NCI-H69 (cell line): ENCODE data around the gene SIGLEC1.

ENCODE experiments used
- DNase-seq: peaks from one replicate; lab custom pipeline; 2025; lab: John Stamatoyannopoulos, UW

The SIGLEC1 gene

GRCh38 chr20:3712279-3712873 lies at the start of gene SIGLEC1:
SIGLEC1 (minus strand) TSS chr20:3712600; CDS start chr20:3707128, 5,472 bp downstream.
- DNase-seq: no peak

GRCh38 chr20:3760655-3761348 lies 48.4 kb upstream of the SIGLEC1 start:
- peak; percentile 86 for DNase-seq

GRCh38 chr20:3759884-3760283 lies 47.5 kb upstream of the SIGLEC1 start:
- DNase-seq: no peak

- DNase-seq: no peak
Observed at GRCh38 chr20:3759316-3759823, 47.0 kb upstream of the SIGLEC1 start.

- DNase-seq: no peak
Observed at GRCh38 chr20:3758566-3758965, 46.2 kb upstream of the SIGLEC1 start.

GRCh38 chr20:3757268-3757667 lies 44.9 kb upstream of the SIGLEC1 start:
- no peak for DNase-seq

GRCh38 chr20:3755814-3756480 lies 43.5 kb upstream of the SIGLEC1 start:
- DNase-seq: no peak

GRCh38 chr20:3755269-3755668 lies 42.9 kb upstream of the SIGLEC1 start:
- DNase-seq: no peak

GRCh38 chr20:3754276-3754630 lies 41.9 kb upstream of the SIGLEC1 start:
- DNase-seq: no peak

- DNase-seq: no peak
Observed at GRCh38 chr20:3753501-3754275, 41.3 kb upstream of the SIGLEC1 start.

GRCh38 chr20:3753098-3753497 lies 40.7 kb upstream of the SIGLEC1 start:
- DNase-seq: peak; percentile 74

- DNase-seq: no peak
Observed at GRCh38 chr20:3752386-3752759, 40.0 kb upstream of the SIGLEC1 start.

- peak; percentile 87 for DNase-seq
Observed at GRCh38 chr20:3751675-3752385, 39.4 kb upstream of the SIGLEC1 start.

GRCh38 chr20:3751305-3751674 lies 38.9 kb upstream of the SIGLEC1 start:
- DNase-seq: no peak

- DNase-seq: peak; percentile 30
Observed at GRCh38 chr20:3749689-3750531, 37.5 kb upstream of the SIGLEC1 start.

GRCh38 chr20:3749087-3749688 lies 36.8 kb upstream of the SIGLEC1 start:
- DNase-seq: no peak

- no peak for DNase-seq
Observed at GRCh38 chr20:3748073-3748472, 35.7 kb upstream of the SIGLEC1 start.

- DNase-seq: no peak
Observed at GRCh38 chr20:3747471-3747870, 35.1 kb upstream of the SIGLEC1 start.

- no peak for DNase-seq
Observed at GRCh38 chr20:3745686-3746173, 33.3 kb upstream of the SIGLEC1 start.
